Mononuclear cell (primary cell): ENCODE data around the gene MAP1S. TPM values are rescaled to one million over a fixed set of nuclear protein-coding genes. Genes with fewer than 3 reads are reported as not detected.
"Not testable (repeated sequence)": the region's sequence is repeated elsewhere in the genome, so short reads cannot be mapped to it uniquely, and the experiment has no call there.

Experiments
- H3K27me3 ChIP-seq: 2 replicates; pipeline ENCODE4 v1.6.0; 2011; ENCODE audit warnings: low read length, control low read depth; ENCODE audit not compliant: insufficient read depth
- H3K4me1 ChIP-seq: 2 replicates; pipeline ENCODE4 v1.5.1; 2011; ENCODE audit warnings: mild to moderate bottlenecking, low read length, control low read depth; ENCODE audit not compliant: insufficient read depth
- H3K4me3 ChIP-seq: 2 replicates; pipeline ENCODE4 v1.5.1; 2011; ENCODE audit warnings: mild to moderate bottlenecking, low read length, moderate library complexity
- H3K9me3 ChIP-seq: 2 replicates; pipeline ENCODE4 v1.5.1; 2011; ENCODE audit warnings: low read depth, mild to moderate bottlenecking, control low read depth, low read length
- total RNA-seq: library from RNA; depleted of rRNA; stranded (reverse); fragments of >200 nt; gene quantifications from one replicate; pipeline ENCODE4 v1.2.3, GENCODE V29; 2012

MAP1S gene
- total RNA-seq, 1 donor: 18.8 TPM

DNA sequence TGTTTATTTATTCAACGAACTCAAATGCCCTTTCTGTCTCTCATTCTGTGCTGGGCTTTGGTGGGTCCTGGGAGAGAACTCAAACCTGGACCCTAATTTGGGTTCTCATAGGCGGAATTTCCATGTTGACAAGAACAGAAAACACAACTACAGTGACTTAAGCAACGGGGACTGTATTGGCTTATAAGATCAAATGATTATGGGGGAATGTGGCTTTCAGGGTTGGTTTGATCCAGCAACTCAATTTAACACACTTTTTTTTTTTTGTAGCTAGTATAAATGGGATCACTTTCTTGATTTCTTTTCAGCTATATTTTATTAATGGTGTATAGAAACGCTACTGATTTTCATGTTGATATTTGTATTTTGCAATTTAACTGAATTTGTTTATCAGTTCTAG lies 41.9 kb downstream of the MAP1S start:
- Histone ChIP-seq H3K4me1 (peaks cover 20% of the 10 kb centered on the region), H3K9me3 (no peaks in the 10 kb centered on the region), H3K27me3 (no peaks in the 10 kb centered on the region), H3K4me3 (no peak overlapping the region)

DNA sequence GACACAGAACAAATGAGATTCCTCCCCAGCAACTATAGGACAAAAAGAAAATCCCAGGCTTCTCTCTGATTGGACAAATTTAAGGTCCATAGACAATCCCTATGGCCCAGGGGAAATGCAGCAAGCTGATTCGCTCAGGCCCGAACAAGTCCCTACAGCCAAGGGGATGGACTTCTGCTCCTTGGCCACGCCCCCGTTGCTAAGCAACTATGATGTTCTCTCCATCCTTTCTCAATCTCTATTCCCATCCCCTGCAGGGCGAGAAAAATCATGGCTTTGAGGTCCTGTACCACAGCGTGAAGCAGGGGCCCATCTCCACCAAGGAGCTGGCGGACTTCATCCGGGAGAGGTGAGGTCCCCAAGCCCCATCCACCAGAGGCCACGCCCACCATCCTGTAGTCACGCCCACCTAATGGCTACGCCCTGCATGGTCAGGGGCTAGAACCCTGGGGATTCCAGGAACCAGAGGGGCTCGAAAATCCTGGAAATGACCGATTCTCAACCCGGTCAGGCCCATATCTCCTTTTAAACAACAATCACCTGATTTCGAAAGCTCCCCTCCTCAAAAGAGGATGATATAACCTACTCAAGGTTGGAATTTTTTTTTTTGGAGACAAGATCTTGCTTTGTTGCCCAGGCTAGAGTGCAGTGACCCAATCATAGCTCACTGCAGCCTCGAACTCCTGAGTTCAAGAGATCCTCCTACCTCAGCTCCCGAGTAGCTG lies 43.4 kb downstream of the MAP1S start:
- Histone ChIP-seq H3K9me3 (no peaks in the 10 kb centered on the region), H3K4me3 (no peak overlapping the region), H3K27me3 (no peaks in the 10 kb centered on the region), H3K4me1 (peaks cover 19% of the 10 kb centered on the region)

DNA sequence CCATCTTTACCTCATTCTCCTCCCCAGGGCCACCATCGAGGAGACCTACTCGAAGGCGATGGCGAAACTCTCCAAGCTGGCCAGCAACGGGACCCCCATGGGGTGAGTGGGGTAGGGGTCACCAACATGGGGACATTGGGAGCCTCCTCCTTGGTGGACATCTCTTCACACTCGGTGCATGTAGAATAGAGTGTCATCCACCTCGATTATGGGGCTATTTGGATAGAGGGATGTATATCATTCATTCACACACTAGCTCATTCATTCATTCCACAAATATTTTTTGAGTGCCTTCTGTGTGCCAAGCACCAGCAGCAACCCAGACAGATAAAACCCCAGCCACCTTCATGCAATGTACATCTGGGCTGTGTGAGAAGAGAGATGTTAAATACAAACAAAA lies 45.1 kb downstream of the MAP1S start:
- Histone ChIP-seq H3K4me1 (peaks cover 19% of the 10 kb centered on the region), H3K4me3 (no peak overlapping the region), H3K27me3 (no peaks in the 10 kb centered on the region), H3K9me3 (no peaks in the 10 kb centered on the region)

DNA sequence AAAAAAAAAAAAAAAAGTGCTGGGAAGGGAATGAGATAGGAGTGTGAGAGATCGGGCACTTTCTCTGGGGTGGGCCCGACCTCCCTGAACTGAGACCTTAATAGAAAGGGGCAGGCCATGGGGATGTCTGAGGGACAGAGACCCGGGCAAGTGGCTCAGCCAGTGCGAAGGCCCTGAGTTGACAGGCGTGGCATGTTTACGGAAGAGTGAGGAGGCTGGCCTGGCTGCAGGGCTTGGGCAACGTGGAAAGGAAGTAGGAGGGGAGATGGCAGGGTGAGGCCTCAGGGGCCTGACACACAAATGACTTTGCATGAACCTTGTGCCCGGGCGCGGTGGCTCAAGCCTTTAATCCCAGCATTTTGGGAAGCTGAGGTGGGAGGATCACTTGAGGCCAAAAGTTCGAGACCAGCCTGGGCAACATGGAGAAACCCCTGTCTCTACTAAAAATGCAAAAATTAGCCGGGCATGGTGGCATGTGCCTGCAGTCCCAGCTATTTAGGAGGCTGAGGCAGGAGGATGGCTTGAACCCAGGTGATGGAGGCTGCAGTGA lies 45.9 kb downstream of the MAP1S start:
- peaks cover 19% of the 10 kb centered on the region for H3K4me1 ChIP-seq
- H3K9me3 ChIP-seq: no peaks in the 10 kb centered on the region
- H3K4me3 ChIP-seq: no peak overlapping the region
- no peaks in the 10 kb centered on the region for H3K27me3 ChIP-seq

DNA sequence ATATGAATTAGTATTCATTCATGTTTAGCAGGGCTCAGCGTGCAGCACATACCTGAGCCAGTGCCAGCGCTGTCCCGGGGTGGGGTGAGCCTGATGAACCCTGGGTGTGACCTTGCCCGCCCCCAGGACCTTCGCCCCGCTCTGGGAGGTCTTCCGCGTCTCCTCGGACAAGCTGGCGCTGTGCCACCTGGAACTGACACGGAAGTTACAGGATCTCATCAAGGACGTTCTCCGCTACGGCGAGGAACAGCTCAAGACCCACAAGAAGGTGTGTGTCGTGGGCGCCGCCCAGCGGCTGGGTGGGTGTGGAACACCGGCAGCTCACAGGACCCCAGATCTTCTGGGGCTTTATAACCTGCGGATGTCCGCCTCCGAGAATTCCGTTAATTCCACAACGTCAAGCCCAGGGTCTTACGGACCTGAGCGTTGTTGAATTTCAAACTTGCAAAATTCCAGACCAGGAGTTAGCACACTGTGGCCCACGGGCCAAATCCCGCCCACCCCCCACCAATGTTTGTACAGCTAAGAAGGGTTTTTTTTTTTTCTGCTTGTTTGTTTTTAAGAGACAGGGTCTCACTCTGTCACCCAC lies 47.4 kb downstream of the MAP1S start:
- Histone ChIP-seq H3K9me3 (no peaks in the 10 kb centered on the region), H3K4me3 (no peak overlapping the region), H3K4me1 (peaks cover 19% of the 10 kb centered on the region), H3K27me3 (no peaks in the 10 kb centered on the region)

DNA sequence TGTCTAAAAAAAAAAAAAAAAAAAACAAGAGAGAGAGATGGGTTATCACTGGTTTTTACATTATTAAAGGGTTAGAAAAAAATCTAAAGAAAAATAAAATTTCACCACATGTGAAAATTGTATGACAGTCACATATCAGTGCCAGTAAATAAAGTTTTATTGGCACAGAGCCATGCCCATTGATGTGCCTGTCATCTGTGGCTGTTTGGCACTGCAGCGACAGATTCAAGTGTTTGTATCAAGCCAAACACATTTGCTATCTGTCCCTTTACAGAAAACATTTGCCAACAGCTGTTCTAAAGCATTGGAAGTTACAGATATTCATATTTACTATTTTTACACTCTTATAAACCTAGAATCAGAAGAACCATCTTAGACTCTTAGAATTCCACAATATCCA lies 48.3 kb downstream of the MAP1S start:
- Histone ChIP-seq H3K4me3 (no peak overlapping the region), H3K9me3 (no peaks in the 10 kb centered on the region), H3K4me1 (peaks cover 19% of the 10 kb centered on the region), H3K27me3 (no peaks in the 10 kb centered on the region)

DNA sequence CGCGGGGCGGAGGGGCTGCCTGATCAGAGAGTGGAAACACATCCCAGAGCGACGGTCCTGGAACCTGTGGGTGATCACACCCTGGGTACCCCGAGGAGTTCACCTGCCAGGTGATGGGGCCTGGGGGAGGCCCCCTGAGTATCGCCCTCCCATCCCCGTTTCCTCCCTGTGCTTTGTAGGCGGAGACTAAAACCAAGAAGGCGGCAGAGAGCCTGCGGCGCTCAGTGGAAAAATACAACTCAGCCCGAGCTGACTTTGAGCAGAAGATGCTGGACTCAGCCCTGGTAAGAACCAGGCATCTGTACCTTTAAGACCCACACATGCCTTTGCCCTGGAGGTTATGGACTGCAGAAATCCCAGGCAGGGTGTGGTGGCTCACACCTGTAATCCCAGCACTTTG lies 51.3 kb downstream of the MAP1S start:
- Histone ChIP-seq H3K9me3 (no peaks in the 10 kb centered on the region), H3K4me1 (peaks cover 9% of the 10 kb centered on the region), H3K27me3 (no peaks in the 10 kb centered on the region), H3K4me3 (no peak overlapping the region)

DNA sequence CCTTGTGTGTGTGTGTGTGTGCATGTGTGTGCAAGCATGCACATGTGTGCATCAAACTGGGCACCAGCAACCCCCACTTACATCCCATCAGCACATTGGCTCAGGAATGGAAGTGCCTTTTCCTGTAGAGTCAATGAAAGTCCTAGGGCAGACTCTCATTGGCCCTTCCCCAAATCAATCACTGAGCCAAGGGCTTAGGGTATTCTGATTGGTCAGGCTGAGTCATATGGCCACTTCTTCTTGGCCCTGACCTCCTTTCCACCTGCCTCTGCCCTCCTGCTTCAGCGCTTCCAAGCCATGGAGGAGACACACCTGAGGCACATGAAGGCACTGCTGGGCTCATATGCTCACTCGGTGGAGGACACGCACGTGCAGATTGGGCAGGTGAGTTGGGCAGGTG lies 52.9 kb downstream of the MAP1S start:
- Histone ChIP-seq H3K4me1 (peaks cover 5% of the 10 kb centered on the region), H3K4me3 (no peak overlapping the region), H3K27me3 (no peaks in the 10 kb centered on the region), H3K9me3 (no peaks in the 10 kb centered on the region)

DNA sequence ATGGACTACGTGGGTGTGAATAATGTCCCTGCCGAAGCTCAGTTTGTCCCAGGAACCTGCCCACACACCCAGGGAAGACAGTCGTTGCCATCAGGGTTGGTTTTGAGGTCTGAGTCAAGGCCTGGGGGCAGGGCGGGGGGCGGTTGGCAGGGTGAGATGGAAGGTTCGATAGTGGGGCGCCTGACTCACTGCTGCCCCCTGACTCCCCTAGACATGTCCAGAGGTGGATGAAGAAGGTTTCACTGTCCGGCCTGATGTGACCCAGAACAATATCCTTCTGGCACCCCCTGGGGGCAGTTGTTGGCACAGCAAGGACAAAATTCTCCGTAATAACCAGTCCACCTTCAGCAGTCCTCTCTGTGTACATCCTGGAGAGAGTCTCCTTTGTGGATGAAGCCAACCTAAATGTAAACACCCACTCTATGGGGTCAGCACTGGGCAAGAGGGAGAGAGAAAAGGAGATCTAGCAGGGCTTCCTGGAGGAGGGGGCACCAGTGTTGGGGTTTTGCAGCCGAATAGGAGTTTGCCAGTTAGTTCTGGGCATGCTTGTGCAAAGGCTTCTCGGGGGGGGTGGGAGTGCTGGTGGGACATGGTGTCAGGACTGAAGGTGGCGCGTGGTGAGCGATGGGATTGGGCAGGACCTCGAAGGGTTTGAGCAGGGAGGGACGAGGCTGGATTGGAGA lies 56.1 kb downstream of the MAP1S start:
- Histone ChIP-seq H3K9me3 (no peaks in the 10 kb centered on the region), H3K27me3 (no peaks in the 10 kb centered on the region), H3K4me3 (no peak overlapping the region), H3K4me1 (peaks cover 15% of the 10 kb centered on the region)

DNA sequence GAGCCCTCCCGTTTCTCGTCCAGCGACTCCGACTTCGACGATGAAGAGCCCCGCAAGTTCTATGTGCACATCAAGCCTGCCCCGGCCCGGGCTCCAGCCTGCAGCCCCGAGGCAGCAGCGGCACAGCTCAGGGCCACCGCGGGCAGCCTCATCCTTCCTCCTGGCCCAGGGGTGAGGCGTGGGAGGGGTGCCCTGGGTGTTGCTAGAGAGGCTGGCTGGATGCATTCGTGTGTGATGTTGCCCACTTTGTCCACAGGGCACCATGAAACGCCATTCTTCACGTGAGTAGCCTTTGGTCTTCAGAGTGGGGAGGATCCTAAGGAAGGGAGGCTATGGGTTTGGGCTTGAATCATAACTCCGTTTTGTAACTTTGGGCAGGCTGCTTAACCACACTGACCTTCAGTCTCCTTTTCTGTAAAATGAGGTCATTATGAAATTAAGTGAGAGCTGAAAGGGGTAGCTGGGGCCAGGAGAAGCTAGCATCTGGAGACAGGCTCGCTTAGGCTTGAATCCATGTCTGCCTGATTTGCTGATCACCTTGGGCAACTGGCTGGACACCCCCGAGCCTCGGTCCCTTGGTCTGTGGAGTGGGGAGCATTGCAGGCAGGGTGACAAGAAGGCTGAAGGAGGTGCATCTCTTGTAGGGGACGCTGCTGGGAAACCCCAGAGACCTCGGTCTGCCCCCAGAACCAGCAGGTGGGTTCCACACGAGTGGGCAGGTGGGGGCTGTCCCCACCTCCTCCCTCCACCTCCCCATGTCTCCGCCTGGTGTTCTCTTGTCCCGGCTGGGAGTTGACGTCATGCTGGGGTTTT lies 56.9 kb downstream of the MAP1S start:
- H3K4me3 ChIP-seq: no peak overlapping the region
- H3K27me3 ChIP-seq: no peaks in the 10 kb centered on the region
- peaks cover 15% of the 10 kb centered on the region for H3K4me1 ChIP-seq
- no peaks in the 10 kb centered on the region for H3K9me3 ChIP-seq

DNA sequence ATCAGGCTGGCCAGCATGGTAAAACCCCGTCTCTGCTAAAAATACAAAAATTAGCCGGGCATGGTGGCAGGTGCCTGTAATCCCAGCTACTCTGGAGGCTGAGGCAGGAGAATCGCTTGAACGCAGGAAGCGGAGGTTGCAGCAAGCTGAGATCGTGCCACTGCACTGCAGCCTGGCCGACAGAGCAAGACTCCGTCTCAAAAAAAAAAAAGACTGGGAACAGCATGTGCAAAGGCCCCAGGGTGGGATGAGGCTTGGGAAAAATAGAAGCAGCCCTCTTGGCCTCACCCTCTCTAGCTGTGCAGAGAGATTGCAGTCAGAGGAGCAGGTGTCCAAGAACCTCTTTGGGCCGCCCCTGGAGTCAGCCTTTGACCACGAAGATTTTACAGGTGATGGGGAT lies 58.6 kb downstream of the MAP1S start:
- not testable (repeated sequence) for H3K27me3 ChIP-seq
- H3K4me1 ChIP-seq: peaks cover 15% of the 10 kb centered on the region

DNA sequence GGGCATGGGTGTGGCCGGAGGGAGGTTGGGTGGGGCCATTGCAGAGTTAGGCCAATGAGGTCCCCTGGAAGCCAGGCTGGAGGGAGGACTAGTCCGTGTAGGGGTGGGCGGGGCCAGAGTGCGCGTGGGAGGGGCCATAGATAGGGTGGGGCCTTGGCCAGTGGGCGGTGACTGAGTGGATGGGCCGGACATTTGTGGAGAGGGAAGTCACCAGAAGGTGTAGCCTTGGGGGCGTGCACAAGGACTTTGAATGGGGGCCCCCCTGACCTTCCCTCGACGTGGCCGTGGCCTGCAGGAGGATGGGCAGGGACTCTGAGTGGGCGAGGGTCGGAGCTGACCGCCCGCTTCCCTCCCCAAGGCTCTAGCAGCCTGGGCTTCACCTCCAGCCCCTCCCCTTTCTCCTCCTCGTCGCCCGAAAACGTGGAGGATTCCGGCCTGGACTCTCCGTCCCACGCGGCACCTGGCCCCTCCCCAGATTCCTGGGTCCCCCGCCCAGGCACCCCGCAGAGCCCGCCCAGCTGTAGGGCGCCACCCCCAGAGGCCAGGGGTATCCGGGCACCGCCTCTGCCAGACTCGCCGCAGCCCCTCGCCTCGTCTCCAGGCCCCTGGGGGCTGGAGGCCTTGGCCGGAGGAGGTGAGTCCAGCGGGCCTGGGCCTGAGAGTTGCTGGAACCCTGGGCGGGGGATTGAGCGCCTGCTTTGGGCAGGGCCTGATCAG lies 59.1 kb downstream of the MAP1S start:
- H3K9me3 ChIP-seq: no peaks in the 10 kb centered on the region
- no peaks in the 10 kb centered on the region for H3K27me3 ChIP-seq
- H3K4me1 ChIP-seq: peaks cover 15% of the 10 kb centered on the region
- peak overlapping the region; percentile 9 for H3K4me3 ChIP-seq

More for the DNA sequence above, 58.6 kb downstream of the MAP1S start:
- not testable (repeated sequence) for H3K4me3 ChIP-seq, H3K9me3 ChIP-seq

DNA sequence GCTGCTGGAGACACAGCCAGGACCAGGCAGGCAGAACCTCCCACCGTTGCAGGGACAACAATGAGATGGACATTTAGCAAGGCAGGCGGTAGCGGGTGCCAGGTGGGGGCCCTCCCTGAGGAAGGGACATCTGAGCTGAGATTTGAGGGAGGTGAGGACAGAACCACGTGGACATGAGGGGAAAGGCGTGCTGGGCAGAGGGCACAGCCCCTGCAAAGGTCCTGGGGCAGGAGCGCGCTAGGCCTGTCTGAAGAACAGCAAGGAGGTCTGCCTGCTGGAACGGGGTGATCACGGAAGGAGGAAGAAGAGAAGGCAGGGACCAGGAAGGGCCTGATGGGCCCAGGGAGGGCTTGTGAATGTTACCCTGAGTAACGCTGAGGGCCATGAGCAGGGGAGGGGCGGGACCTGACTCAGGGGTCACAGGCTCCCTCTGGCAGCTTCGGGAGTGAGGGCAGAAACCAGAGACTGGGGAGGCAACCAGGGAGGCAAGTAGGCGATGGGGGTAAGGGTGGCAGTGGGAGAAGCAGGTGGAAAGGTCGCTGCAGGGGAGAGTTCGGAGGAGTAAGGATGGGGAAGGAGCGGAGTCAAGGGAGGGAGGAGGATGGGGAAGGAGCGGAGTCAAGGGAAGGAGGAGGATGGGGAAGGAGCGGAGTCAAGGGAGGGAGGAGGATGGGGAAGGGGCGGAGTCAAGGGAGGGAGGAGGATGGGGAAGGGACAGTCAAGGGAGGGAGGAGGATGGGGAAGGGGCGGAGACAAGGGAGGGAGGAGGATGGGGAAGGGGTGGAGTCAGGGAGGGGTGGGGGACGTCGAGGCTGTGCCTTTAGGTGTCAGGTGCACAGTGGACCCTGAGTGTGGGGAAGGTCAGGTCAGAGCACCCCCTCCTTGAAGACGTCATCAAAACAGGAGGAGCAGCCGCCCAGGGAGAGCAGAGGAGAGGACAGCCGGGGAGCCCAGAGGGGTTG lies 60.0 kb downstream of the MAP1S start:
- Histone ChIP-seq H3K4me3 (peak overlapping the region; percentile 9), H3K4me1 (peaks cover 18% of the 10 kb centered on the region), H3K9me3 (no peaks in the 10 kb centered on the region), H3K27me3 (no peaks in the 10 kb centered on the region)
